ENCODE data around the gene CLBA1. TPM values are rescaled to one million over a fixed set of nuclear protein-coding genes. Genes with fewer than 3 reads are reported as not detected.

Gene CLBA1
- total RNA-seq, 1 experiment from 2014 or later, result 19.2 TPM

DNA sequence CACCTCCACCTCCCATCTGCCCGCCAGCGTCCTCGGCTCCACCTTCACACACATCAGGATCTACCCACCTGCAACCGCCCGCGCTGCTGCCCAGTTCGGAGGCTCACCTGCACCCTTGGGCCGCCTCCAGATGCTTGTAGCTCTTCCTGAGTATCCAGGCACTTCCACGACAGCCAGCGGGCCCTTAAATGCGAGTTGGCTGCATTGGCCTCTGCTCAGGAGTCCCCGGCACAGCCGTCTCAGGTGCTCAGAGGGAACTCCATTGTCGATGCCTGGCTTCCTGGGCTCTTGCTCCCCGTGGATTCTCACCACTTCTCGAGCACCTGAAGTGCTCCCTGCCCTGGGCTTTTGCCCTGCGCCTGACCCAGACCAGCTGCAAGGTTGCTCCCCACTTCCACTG is 57.2 kb downstream of the CLBA1 start:
- intact Hi-C loops (cut with micrococcal nuclease), result no loop called here
- TF ChIP-seq EZH2phosphoT487 (IDR thresholded peaks at IDR 0.05; ENCODE audit: borderline replicate concordance, low read length) (no peak), EZH2 (IDR thresholded peaks at IDR 0.05; ENCODE audit: low read length, unreplicated experiment) (no peak)
- TF ChIP-seq, protein P1, sequence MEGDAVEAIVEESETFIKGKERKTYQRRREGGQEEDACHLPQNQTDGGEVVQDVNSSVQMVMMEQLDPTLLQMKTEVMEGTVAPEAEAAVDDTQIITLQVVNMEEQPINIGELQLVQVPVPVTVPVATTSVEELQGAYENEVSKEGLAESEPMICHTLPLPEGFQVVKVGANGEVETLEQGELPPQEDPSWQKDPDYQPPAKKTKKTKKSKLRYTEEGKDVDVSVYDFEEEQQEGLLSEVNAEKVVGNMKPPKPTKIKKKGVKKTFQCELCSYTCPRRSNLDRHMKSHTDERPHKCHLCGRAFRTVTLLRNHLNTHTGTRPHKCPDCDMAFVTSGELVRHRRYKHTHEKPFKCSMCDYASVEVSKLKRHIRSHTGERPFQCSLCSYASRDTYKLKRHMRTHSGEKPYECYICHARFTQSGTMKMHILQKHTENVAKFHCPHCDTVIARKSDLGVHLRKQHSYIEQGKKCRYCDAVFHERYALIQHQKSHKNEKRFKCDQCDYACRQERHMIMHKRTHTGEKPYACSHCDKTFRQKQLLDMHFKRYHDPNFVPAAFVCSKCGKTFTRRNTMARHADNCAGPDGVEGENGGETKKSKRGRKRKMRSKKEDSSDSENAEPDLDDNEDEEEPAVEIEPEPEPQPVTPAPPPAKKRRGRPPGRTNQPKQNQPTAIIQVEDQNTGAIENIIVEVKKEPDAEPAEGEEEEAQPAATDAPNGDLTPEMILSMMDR (conservative IDR thresholded peaks at IDR 0.05; ENCODE audit: low read depth, low read length), result no peak
- no peaks in the 10 kb centered on the region for H3K9me2 ChIP-seq (replicated peaks; ENCODE audit: low read length)
- H3F3A ChIP-seq (ENCODE audit: low read length, unreplicated experiment), result no peaks in the 10 kb centered on the region
- H3K27ac ChIP-seq (ENCODE audit: low read length), result no peak overlapping the region
- no peaks in the 10 kb centered on the region for H3K9me3 ChIP-seq (ENCODE audit: low read length)
- no peaks in the 10 kb centered on the region; the same call in 1 of the 2 replicates for H3K36me3 ChIP-seq (ENCODE audit: low read depth, low read length)
- H3K4me2 ChIP-seq (ENCODE audit: low read length), result no peak overlapping the region
- H4K20me1 ChIP-seq (ENCODE audit: low read length), result no peaks in the 10 kb centered on the region
- CTCF ChIA-PET, result no interaction called here
- H3K4me3 ChIP-seq (ENCODE audit: low read length), result no peak overlapping the region
- ATAC-seq (no peak), DNase-seq (no peak)
- H3K27me3 ChIP-seq (ENCODE audit: low read length), result no peaks in the 10 kb centered on the region
- no TSS peak for BruUV-seq (replicated peaks)
- H2AFZ ChIP-seq (ENCODE audit: low read length), result no peak overlapping the region
- no peaks in the 10 kb centered on the region for H3K79me2 ChIP-seq (ENCODE audit: low read length)
- POLR2A ChIA-PET (ENCODE audit: unreplicated experiment), result no interaction called here
- 0 out of 2 replicates have a peak, but pooled peaks cover 3% of the 10 kb centered on the region for H3K4me1 ChIP-seq (ENCODE audit: insufficient read depth, low read length)
- H3K9ac ChIP-seq (ENCODE audit: low read length), result no peak overlapping the region

DNA sequence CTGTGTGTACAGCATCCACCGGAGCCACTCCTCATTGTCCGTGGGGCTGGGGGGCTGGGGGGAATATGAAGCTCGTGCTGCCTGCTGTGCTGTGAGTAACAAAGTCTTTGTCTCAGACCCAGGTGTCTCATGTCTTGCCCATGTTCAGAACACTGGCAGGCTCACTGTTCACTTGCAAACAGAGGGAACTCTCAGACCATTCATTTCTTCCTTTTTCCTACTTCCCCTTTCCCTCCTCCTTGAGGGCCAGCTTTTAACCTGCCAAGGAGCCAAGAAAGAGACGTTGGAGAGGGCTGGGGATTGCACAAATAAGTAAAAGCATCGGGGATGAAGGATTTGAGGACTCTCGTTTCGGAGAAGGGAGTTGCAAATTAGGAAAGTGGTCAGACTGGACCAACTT is 58.1 kb downstream of the CLBA1 start:
- no peak overlapping the region for H3K4me2 ChIP-seq (ENCODE audit: low read length)
- H3K9me2 ChIP-seq (replicated peaks; ENCODE audit: low read length), result no peaks in the 10 kb centered on the region
- BruUV-seq (replicated peaks), result no TSS peak
- POLR2A ChIA-PET (ENCODE audit: unreplicated experiment), result interaction anchor here (0.7 kb wide), 1 partner anchor 23 kb away, joined by 3 read pairs; the partner anchor contains the start of gene CDCA4
- CTCF ChIA-PET, result no interaction called here
- TF ChIP-seq, protein P1 (conservative IDR thresholded peaks at IDR 0.05; ENCODE audit: low read depth, low read length), result no peak
- TF ChIP-seq EZH2 (IDR thresholded peaks at IDR 0.05; ENCODE audit: low read length, unreplicated experiment) (no peak), EZH2phosphoT487 (IDR thresholded peaks at IDR 0.05; ENCODE audit: borderline replicate concordance, low read length) (no peak)
- no peaks in the 10 kb centered on the region for H3K27me3 ChIP-seq (ENCODE audit: low read length)
- ATAC-seq (no peak), DNase-seq (no peak)
- no peak overlapping the region for H3K27ac ChIP-seq (ENCODE audit: low read length)
- H3K4me3 ChIP-seq (ENCODE audit: low read length), result no peak overlapping the region
- H3K79me2 ChIP-seq (ENCODE audit: low read length), result no peaks in the 10 kb centered on the region
- no peak overlapping the region for H3K9ac ChIP-seq (ENCODE audit: low read length)
- no peaks in the 10 kb centered on the region; the same call in 1 of the 2 replicates for H3K36me3 ChIP-seq (ENCODE audit: low read depth, low read length)
- no peaks in the 10 kb centered on the region for H3K9me3 ChIP-seq (ENCODE audit: low read length)
- no peaks in the 10 kb centered on the region for H4K20me1 ChIP-seq (ENCODE audit: low read length)
- H3K4me1 ChIP-seq (ENCODE audit: insufficient read depth, low read length), result no peaks in the 10 kb centered on the region
- intact Hi-C loops (cut with micrococcal nuclease), result no loop called here
- no peak overlapping the region for H2AFZ ChIP-seq (ENCODE audit: low read length)
- no peaks in the 10 kb centered on the region for H3F3A ChIP-seq (ENCODE audit: low read length, unreplicated experiment)

Other genes with a start within 250 kb of the CLBA1 start
- gene SIVA1, start 232.6 kb upstream of the CLBA1 start, total RNA-seq (2014; rRNA removed), result 375 and 519 TPM in 2 replicates
- 196 and 212 TPM in 2 replicates for gene AKT1, start 190.0 kb upstream of the CLBA1 start, total RNA-seq (2014; rRNA removed)
- gene ZBTB42, start 184.7 kb upstream of the CLBA1 start, total RNA-seq (2014; rRNA removed), result 9.2 and 11.3 TPM in 2 replicates
- gene CEP170B, start 120.5 kb upstream of the CLBA1 start, total RNA-seq (2014; rRNA removed), result 33.2 and 53.4 TPM in 2 replicates
- gene PLD4, start 60.9 kb upstream of the CLBA1 start, total RNA-seq (2014; rRNA removed), result 0.04 TPM in 1 of 2 replicates, not detected in the other
- gene AHNAK2, start 7.4 kb upstream of the CLBA1 start, total RNA-seq (2014; rRNA removed), result 25.0 and 31.1 TPM in 2 replicates
- gene CDCA4, start 35.3 kb downstream of the CLBA1 start, total RNA-seq (2014; rRNA removed), result 113 and 133 TPM in 2 replicates
- 0.04 and 0.12 TPM in 2 replicates for gene GPR132, start 79.6 kb downstream of the CLBA1 start, total RNA-seq (2014; rRNA removed)
- 57.1 and 59.3 TPM in 2 replicates for gene JAG2, start 183.0 kb downstream of the CLBA1 start, total RNA-seq (2014; rRNA removed)
- 50.8 and 82.1 TPM in 2 replicates for gene NUDT14, start 195.5 kb downstream of the CLBA1 start, total RNA-seq (2014; rRNA removed)

Data from PC-3 (cell line).